ENCODE results near the gene THEM4. TPM values are rescaled to one million over a fixed set of nuclear protein-coding genes. Genes with fewer than 3 reads are reported as not detected.
A peak's percentile ranks its signal among the peaks of the same experiment; 100 is the strongest.

THEM4 gene
- total RNA-seq, 4 donors from 2014 or later, result 28.5 to 32.5 (median 31.3) TPM

DNA sequence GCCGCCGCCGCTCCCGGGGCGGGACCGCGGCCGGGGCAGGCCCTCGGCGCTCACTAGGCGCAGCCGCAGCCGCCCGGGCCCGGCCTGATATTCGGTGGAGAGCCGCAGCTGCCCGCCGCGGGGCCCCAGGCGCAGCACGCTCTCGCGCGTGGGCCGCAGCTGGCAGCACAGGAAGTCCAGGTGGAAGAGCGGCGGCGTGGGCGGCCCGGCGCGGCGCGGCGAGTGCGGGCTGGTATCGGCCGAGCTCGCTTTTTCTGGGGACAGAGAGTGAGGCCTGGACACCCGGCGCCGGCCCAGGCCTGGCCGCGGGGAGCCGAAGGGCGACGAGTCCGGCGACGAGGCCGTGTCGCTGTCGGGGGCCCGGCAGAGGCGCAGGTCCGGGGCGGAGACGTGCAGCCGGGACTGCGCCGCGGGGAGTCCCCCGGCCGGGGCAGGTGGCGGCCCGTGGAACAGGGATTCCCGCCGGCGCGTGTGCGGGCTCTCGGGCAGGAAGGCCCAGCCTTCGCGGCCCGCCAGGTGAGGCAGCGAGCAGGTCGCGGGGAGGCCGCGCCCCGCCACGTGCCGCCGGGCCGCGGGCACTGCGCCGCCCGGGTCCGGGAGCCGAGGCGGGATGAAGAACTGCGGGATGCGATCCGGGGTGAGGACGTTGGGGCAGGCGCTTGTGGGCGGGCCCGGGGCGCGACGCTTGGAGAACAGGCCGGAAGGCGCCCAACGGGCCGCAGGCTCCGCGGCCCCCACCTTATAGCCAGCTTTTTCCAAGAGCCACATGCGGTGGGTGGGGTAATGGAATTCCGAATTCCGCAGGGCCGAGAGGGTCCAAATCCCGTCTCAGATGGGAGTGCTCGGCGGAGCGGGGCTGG is 70.9 kb downstream of the THEM4 start:
- intact Hi-C loops (cut with DNase I), result loop anchor here (10.0 kb wide), 2 partner anchors 104 to 304 kb away; no protein-coding TSS in a partner anchor

DNA sequence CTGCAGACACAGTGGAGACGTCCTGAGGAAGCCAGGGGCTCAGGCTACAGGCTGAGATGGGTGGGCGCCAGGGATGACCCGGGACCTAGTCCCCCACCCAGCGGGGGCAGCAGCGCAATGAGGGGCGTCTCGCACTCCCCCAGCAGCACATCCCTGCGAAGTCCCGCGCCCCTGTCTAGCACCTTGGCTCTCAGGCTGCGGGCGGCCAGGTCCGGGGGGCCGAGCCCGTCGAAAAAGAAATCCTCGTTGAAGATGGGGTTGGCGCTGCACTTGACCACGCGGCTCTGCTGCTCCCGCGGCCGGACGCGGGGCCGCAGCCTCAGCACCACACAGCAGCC is 71.5 kb downstream of the THEM4 start:
- TF ChIP-seq, protein P1, sequence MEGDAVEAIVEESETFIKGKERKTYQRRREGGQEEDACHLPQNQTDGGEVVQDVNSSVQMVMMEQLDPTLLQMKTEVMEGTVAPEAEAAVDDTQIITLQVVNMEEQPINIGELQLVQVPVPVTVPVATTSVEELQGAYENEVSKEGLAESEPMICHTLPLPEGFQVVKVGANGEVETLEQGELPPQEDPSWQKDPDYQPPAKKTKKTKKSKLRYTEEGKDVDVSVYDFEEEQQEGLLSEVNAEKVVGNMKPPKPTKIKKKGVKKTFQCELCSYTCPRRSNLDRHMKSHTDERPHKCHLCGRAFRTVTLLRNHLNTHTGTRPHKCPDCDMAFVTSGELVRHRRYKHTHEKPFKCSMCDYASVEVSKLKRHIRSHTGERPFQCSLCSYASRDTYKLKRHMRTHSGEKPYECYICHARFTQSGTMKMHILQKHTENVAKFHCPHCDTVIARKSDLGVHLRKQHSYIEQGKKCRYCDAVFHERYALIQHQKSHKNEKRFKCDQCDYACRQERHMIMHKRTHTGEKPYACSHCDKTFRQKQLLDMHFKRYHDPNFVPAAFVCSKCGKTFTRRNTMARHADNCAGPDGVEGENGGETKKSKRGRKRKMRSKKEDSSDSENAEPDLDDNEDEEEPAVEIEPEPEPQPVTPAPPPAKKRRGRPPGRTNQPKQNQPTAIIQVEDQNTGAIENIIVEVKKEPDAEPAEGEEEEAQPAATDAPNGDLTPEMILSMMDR (IDR thresholded peaks at IDR 0.05), result no peak
- TF ChIP-seq POLR2A (IDR thresholded peaks at IDR 0.05), result no peak
- Histone ChIP-seq H3K27me3 (no peaks in the 10 kb centered on the region), H3K27ac (peak overlapping the region in 2 of 3 donors; percentile 61 to 68), H3K36me3 (no peaks in the 10 kb centered on the region), H3K4me3 (replicated peaks in 1 of 3) (no peak overlapping the region), H3K9me3 (no peaks in the 10 kb centered on the region), H3K4me1 (peaks cover 27 to 56% of the 10 kb centered on the region in 2 donors)
- 41 to 49% methylated on average over 5 to 10 of the region's 26 CpGs for WGBS, 2 donors
- no peak for DNase-seq
- intact Hi-C loops (cut with DNase I), result loop anchor here (10.0 kb wide), 2 partner anchors 103 to 303 kb away; no protein-coding TSS in a partner anchor

More for the DNA sequence above, 70.9 kb downstream of the THEM4 start:
- H3K27me3 ChIP-seq, result no peaks in the 10 kb centered on the region
- H3K4me1 ChIP-seq, result peaks cover 23 to 50% of the 10 kb centered on the region in 2 donors
- H3K27ac ChIP-seq, result no peak overlapping the region
- H3K36me3 ChIP-seq, result no peaks in the 10 kb centered on the region
- TF ChIP-seq POLR2A (IDR thresholded peaks at IDR 0.05), result no peak
- TF ChIP-seq, protein P1 (IDR thresholded peaks at IDR 0.05), result no peak
- peak in 1 of 2 donors; percentile 10 for DNase-seq
- H3K9me3 ChIP-seq, result no peaks in the 10 kb centered on the region
- 34 to 48% methylated on average over 14 to 27 of the region's 117 CpGs for WGBS, 2 donors
- H3K4me3 ChIP-seq (replicated peaks in 1 of 3), result peak overlapping the region in 1 of 3 donors; percentile 8

DNA sequence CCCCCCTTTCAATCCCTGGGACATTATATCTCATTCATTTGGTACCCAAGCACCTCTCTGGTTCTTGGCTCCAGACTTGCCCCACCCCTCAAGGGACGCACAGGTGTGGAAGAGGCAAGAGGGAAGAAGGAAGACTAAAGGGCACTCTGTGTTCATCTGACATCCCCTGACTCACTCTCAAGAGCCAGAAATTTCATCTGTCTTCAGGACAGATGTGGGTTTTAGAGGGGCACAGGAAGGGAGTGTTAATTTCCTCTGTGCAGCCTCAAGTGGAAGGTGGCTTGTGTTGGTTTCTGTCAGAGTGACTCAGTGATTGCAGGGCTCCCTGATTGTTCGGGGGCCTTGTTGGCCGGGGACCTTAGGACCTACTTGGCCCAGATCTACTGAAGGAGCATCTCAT is 72.1 kb downstream of the THEM4 start:
- Histone ChIP-seq H3K36me3 (no peaks in the 10 kb centered on the region), H3K27me3 (no peaks in the 10 kb centered on the region), H3K9me3 (no peaks in the 10 kb centered on the region), H3K4me3 (replicated peaks in 1 of 3) (no peak overlapping the region), H3K4me1 (peaks cover 30 to 60% of the 10 kb centered on the region in 2 donors), H3K27ac (peak overlapping the region; percentile 61 to 72 (median 68))
- 62 to 67% methylated on average over 3 of the region's 3 CpGs for WGBS, 2 donors
- no peak for TF ChIP-seq POLR2A (IDR thresholded peaks at IDR 0.05)
- TF ChIP-seq, protein P1 (IDR thresholded peaks at IDR 0.05), result no peak
- DNase-seq, result no peak
- intact Hi-C loops (cut with DNase I), result loop anchor here (10.0 kb wide), 2 partner anchors 102 to 302 kb away; no protein-coding TSS in a partner anchor

DNA sequence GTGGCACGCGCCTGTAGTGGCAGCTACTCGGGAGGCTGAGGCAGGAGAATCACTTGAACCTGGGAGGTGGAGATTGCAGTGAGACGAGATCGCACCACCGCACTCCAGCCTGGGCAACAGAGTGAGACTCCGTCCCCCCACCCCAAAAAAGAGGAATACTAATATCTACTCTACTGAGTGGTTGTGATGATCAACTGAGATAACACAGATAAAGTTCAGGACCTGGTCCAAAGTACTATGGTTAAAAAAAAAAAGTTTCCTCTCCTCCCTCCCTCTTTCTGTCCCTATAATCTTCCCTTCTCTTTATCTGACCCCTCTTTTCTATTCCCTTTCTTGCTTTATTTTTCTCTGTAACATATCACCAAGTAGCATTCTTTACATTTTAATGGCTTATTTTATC is 73.7 kb downstream of the THEM4 start:
- TF ChIP-seq, protein P1 (IDR thresholded peaks at IDR 0.05), result no peak
- no peak for TF ChIP-seq POLR2A (IDR thresholded peaks at IDR 0.05)
- H3K27ac ChIP-seq, result peak overlapping the region in 2 of 3 donors; percentile 61 to 68
- 90 to 93% methylated on average over 7 of the region's 7 CpGs for WGBS, 2 donors
- no peaks in the 10 kb centered on the region for H3K27me3 ChIP-seq
- no peak for DNase-seq
- intact Hi-C loops (cut with DNase I), result loop anchor here (10.0 kb wide), 2 partner anchors 101 to 301 kb away; no protein-coding TSS in a partner anchor
- no peak overlapping the region for H3K4me3 ChIP-seq (replicated peaks in 1 of 3)
- H3K4me1 ChIP-seq, result peaks cover 40 to 65% of the 10 kb centered on the region in 2 donors
- no peaks in the 10 kb centered on the region for H3K36me3 ChIP-seq
- H3K9me3 ChIP-seq, result no peaks in the 10 kb centered on the region

DNA sequence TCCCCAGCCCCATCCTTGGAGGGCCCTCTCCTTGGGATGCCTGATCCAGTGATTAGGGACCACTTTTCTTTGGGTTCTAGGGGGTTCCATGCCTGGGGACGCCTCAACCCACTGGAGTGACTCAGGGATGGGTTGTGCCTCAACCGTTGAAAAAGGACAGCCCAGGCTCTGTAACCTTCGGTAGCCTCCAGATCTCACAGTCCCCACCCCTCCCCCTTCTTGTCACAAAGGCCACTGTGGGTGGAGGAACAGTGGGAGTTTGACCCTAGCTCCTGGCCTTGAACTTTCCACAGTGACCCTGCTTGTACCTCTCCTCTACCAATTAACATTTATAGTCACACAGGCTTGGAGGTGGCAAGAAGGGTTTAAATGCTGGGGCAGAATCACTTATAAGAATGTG is 75.1 kb downstream of the THEM4 start:
- whole genome bisulfite sequencing, 2 donors, result 53 to 78% methylated on average over 2 to 3 of the region's 3 CpGs
- no peak for TF ChIP-seq POLR2A (IDR thresholded peaks at IDR 0.05)
- TF ChIP-seq, protein P1 (IDR thresholded peaks at IDR 0.05), result no peak
- no peaks in the 10 kb centered on the region for H3K27me3 ChIP-seq
- intact Hi-C loops (cut with DNase I), result loop anchor here (10.0 kb wide), 2 partner anchors 99 to 299 kb away; no protein-coding TSS in a partner anchor
- H3K9me3 ChIP-seq, result no peaks in the 10 kb centered on the region
- no peaks in the 10 kb centered on the region for H3K36me3 ChIP-seq
- H3K4me3 ChIP-seq (replicated peaks in 1 of 3), result no peak overlapping the region
- no peak for DNase-seq
- peaks cover 43 to 67% of the 10 kb centered on the region in 2 donors for H3K4me1 ChIP-seq
- H3K27ac ChIP-seq, result no peak overlapping the region
